Lower leg skin (tissue), 4 donors: Measurements from ENCODE around the gene IL36A. TPM values are rescaled to one million over a fixed set of nuclear protein-coding genes. Genes with fewer than 3 reads are reported as not detected.

ENCODE experiments used
- DNase-seq, 2 donors: peaks; one replicate each; pipeline ENCODE4 v3.0.0-alpha.2; 2019; ENCODE audit warnings: low spot score in 2 of 2
- H3K4me3 ChIP-seq: fragments of 200-600 bp; sonication (generic); 2 replicates; pipeline ENCODE4 v1.5.1; 2017; ENCODE audit warnings: mild to moderate bottlenecking, low read depth; ENCODE audit not compliant: poor library complexity, severe bottlenecking
- POLR2A ChIP-seq, 2 donors: fragments of 450-650 bp; IDR thresholded peaks; one replicate each; pipeline ENCODE4 v1.6.1; 2016 to 2017; ENCODE audit warnings: antibody characterized with exemption in 2 of 2, mild to moderate bottlenecking in 1 of 2, moderate library complexity in 1 of 2
- WGBS, 2 donors: methylation state at CpG; one replicate each; pipeline ENCODE4 v1.1.5; 2018; 5-methylcytosine and 5-hydroxymethylcytosine counted together
- intact Hi-C: fragments of 100-400 bp; cut with DNase I; formaldehyde crosslinking; loops from one replicate; pipeline ENCODE4 v1.15.0; 2023; ENCODE audit warnings: low total_unique reads
- total RNA-seq, 4 donors: library from RNA; depleted of rRNA; stranded (reverse); fragments of >200 nt; gene quantifications; one replicate each; pipeline ENCODE4 v1.1.0, GENCODE V29; 2016
- TF ChIP-seq, protein P1 (sequence below), 3 donors: fragments of 450-650 bp; IDR thresholded peaks; one replicate each; pipeline ENCODE4 v1.5.1; 2016; ENCODE audit warnings: antibody characterized with exemption in 3 of 3, mild to moderate bottlenecking in 3 of 3, moderate library complexity in 2 of 3

IL36A gene
- total RNA-seq, 4 donors from 2014 or later, result not detected

DNA sequence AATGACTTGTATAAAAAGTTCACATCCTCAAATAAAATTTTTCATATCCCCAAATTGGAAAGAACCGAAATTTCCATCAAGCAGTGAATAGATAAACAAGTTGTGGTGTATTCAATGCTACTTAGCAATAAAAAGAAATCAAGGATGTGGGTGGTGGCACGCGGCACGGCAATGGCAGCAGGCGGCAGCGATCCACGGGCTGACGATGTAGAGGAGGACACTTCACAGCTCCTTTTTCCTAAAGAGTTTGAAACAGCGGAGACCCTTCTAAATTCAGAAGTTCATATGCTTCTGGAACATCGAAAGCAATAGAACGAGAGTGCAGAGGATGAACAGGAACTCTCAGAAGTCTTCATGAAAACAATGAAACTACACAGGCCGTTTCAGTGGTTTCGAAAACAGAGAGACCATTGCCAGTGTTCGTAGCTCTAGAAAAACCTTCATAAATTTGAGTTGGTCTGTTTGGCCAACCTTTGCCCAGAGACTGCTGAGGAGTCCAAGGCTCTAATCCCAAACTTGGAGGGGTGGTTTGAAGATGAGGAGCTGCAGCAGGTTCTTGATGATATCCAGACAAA lies 9.8 kb upstream of the IL36A start:
- H3K4me3 ChIP-seq, result no peak overlapping the region
- DNase-seq, result no peak
- 89% methylated on average over 14 of the region's 14 CpGs for WGBS, 2 donors
- intact Hi-C loops, result no loop called here
- TF ChIP-seq, protein P1, sequence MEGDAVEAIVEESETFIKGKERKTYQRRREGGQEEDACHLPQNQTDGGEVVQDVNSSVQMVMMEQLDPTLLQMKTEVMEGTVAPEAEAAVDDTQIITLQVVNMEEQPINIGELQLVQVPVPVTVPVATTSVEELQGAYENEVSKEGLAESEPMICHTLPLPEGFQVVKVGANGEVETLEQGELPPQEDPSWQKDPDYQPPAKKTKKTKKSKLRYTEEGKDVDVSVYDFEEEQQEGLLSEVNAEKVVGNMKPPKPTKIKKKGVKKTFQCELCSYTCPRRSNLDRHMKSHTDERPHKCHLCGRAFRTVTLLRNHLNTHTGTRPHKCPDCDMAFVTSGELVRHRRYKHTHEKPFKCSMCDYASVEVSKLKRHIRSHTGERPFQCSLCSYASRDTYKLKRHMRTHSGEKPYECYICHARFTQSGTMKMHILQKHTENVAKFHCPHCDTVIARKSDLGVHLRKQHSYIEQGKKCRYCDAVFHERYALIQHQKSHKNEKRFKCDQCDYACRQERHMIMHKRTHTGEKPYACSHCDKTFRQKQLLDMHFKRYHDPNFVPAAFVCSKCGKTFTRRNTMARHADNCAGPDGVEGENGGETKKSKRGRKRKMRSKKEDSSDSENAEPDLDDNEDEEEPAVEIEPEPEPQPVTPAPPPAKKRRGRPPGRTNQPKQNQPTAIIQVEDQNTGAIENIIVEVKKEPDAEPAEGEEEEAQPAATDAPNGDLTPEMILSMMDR (IDR thresholded peaks at IDR 0.05), result no peak
- TF ChIP-seq POLR2A (IDR thresholded peaks at IDR 0.05), result no peak

DNA sequence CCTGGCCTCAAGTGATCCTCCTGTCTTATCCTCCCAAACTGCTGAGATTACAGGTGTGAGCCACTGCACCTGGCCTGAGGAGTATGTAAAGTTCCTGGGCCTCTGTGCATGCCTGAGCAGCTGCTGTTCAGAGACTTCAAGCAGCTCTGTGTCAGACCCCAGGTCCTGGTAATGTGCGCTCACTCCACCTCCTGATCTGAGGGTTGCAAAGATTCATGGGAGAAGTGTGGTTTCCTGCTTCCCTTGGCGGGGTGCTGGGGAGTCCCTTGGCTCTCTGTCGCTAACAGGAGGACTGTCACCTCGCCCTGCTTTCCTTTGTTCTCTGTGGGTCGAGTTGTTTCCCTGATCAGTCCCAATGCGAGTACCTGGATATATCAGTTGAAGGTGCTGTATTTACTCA lies 8.6 kb upstream of the IL36A start:
- no peak for TF ChIP-seq POLR2A (IDR thresholded peaks at IDR 0.05)
- TF ChIP-seq, protein P1 (IDR thresholded peaks at IDR 0.05), result no peak
- H3K4me3 ChIP-seq, result no peak overlapping the region
- DNase-seq, result no peak
- intact Hi-C loops, result no loop called here
- 68 to 70% methylated on average over 6 of the region's 6 CpGs for WGBS, 2 donors

DNA sequence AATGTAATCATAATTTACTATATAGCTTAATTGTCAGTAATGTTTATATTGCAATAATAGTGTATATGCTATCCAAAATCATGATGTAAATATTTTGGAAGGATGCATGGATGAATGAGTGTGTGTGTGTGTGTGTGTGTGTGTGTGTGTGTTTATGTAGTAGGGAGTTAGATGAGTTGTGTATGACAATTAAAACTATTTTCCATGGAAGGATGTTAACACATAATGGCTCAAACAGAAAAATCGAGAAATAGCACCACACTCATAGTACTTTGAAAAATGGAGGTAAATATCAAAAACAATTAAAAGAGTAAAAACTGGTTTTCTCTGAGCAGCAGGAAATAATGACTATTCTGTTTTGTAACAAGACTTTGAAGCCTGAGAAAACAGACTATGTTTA lies 8.1 kb upstream of the IL36A start:
- H3K4me3 ChIP-seq, result no peak overlapping the region
- intact Hi-C loops, result no loop called here
- DNase-seq, result no peak
- 77 to 100% methylated on average over 1 of the region's 1 CpG for WGBS, 2 donors
- TF ChIP-seq, protein P1 (IDR thresholded peaks at IDR 0.05), result no peak
- TF ChIP-seq POLR2A (IDR thresholded peaks at IDR 0.05), result no peak

DNA sequence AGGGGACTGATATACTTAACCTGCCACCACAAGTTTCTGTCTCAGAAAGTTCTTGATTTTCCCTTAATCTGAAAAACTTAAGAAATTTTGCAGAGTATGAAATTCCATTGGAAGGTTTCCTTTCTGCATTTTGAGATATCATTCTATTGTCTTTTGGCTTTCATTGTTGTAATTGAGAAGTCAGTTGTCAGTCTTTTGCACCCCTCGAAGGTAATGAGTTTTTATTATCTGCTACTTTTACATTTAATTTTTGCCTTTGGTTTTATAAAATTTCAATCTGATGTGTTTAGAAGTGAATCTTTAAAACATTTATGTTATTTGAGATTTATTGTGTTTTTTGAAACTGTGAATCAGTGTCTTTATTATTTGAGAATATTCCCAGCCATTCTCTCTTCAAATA lies 4.8 kb upstream of the IL36A start:
- intact Hi-C loops, result no loop called here
- TF ChIP-seq, protein P1 (IDR thresholded peaks at IDR 0.05), result no peak
- no peak for TF ChIP-seq POLR2A (IDR thresholded peaks at IDR 0.05)
- no peak for DNase-seq
- H3K4me3 ChIP-seq, result no peak overlapping the region
- WGBS, 2 donors, result 86 to 87% methylated on average over 1 of the region's 1 CpG

DNA sequence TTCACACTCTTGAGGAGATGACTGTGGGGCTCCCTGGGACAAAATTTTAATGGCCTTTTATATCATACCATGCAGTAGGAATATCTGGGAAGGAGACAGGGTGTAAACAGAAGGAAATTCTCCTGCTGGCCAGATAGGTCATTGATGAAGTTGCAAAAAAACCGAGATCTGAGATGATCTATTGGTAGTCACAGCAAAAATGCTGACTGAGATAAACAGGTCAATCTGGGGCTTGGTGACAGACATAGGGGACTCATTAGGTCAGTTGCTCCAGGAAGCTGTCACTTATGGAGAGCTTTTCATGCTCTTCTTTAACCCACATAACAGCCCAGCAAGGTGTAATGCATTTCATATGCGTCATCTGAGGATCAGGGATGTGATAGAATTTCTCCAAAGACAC lies 2.6 kb upstream of the IL36A start:
- H3K4me3 ChIP-seq, result no peak overlapping the region
- TF ChIP-seq, protein P1 (IDR thresholded peaks at IDR 0.05), result no peak
- TF ChIP-seq POLR2A (IDR thresholded peaks at IDR 0.05), result no peak
- 79 to 88% methylated on average over 2 of the region's 2 CpGs for WGBS, 2 donors
- intact Hi-C loops, result no loop called here
- no peak for DNase-seq

DNA sequence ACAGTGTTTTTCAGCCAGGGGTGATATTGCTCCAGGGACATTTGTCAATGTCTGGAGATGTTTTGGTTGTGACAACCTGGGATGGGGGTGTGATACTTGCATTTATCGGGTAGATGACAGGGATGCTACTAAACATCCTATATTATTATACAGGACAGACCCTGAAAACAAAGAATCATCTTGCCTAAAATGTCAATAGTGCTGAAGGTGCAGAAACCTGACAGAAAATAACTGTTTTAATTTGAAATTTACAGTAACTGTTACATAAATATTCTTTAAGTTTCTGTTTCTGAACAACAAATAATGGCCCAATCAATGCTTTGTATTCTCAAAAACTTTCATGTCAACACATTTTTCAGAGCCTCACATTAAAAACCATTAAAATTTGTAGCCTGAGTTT lies 2.0 kb downstream of the IL36A start:
- WGBS, 2 donors, result 86 to 88% methylated on average over 1 of the region's 1 CpG
- DNase-seq, result no peak
- TF ChIP-seq, protein P1 (IDR thresholded peaks at IDR 0.05), result no peak
- TF ChIP-seq POLR2A (IDR thresholded peaks at IDR 0.05), result no peak
- intact Hi-C loops, result no loop called here
- H3K4me3 ChIP-seq, result no peak overlapping the region
